ACC112 (cell line): ENCODE measurements around the gene TACO1.

Source experiments
- H2AFZ ChIP-seq: fragments of 200-600 bp; sonication (generic); one replicate; pipeline ENCODE4 v1.6.0; 2017; ENCODE audit warnings: antibody characterized with exemption, low read length; ENCODE audit not compliant: unreplicated experiment
- H3K27ac ChIP-seq: fragments of 200-600 bp; sonication (generic); 2 replicates; pipeline ENCODE4 v1.5.1; 2014; ENCODE audit warnings: low read depth, mild to moderate bottlenecking, antibody characterized with exemption, low read length, moderate library complexity
- H3K27me3 ChIP-seq: fragments of 200-600 bp; sonication (generic); 2 replicates; pipeline ENCODE4 v1.6.1; 2014; ENCODE audit warnings: mild to moderate bottlenecking, antibody characterized with exemption, low read length, moderate library complexity, mixed read lengths; ENCODE audit not compliant: insufficient read depth
- H3K36me3 ChIP-seq: fragments of 200-600 bp; sonication (generic); 2 replicates; pipeline ENCODE4 v1.6.1; 2016; ENCODE audit warnings: mild to moderate bottlenecking, antibody characterized with exemption, low read length, moderate library complexity, mixed read lengths; ENCODE audit not compliant: insufficient read depth
- H3K4me1 ChIP-seq: fragments of 200-600 bp; sonication (generic); one replicate; pipeline ENCODE4 v1.6.1; 2016; ENCODE audit warnings: low read length, mixed read lengths; ENCODE audit not compliant: insufficient read depth, unreplicated experiment, control insufficient read depth
- H3K4me3 ChIP-seq: fragments of 200-600 bp; sonication (generic); 2 replicates; pipeline ENCODE4 v1.5.1; 2014; ENCODE audit warnings: mild to moderate bottlenecking, low read depth, low read length
- H3K79me2 ChIP-seq: fragments of 200-600 bp; sonication (generic); one replicate; pipeline ENCODE4 v1.6.0; 2016; ENCODE audit warnings: low read length; ENCODE audit not compliant: control insufficient read depth, unreplicated experiment, insufficient read depth

Gene TACO1

GRCh38 chr17:63571632-63572310 is 28.9 kb upstream of the TACO1 start:
- H2AFZ ChIP-seq: no peak overlapping the region
- H3K27me3 ChIP-seq: no peaks in the 10 kb centered on the region
- peak overlapping the region; percentile 28; the same call in 1 of the 2 replicates for H3K27ac ChIP-seq
- H3K4me1 ChIP-seq: peaks cover 11% of the 10 kb centered on the region
- H3K79me2 ChIP-seq: peaks cover 63% of the 10 kb centered on the region
- H3K4me3 ChIP-seq: no peak overlapping the region
- no peaks in the 10 kb centered on the region for H3K36me3 ChIP-seq

GRCh38 chr17:63573634-63574033 is 27.1 kb upstream of the TACO1 start:
- Histone ChIP-seq H2AFZ (no peak overlapping the region), H3K27me3 (no peaks in the 10 kb centered on the region), H3K79me2 (peaks cover 62% of the 10 kb centered on the region), H3K4me3 (no peak overlapping the region), H3K4me1 (peaks cover 11% of the 10 kb centered on the region), H3K36me3 (no peaks in the 10 kb centered on the region), H3K27ac (no peak overlapping the region)

- no peak overlapping the region for H3K27ac ChIP-seq
- no peaks in the 10 kb centered on the region for H3K27me3 ChIP-seq
- H2AFZ ChIP-seq: no peak overlapping the region
- peaks cover 32% of the 10 kb centered on the region for H3K79me2 ChIP-seq
- no peak overlapping the region for H3K4me3 ChIP-seq
- no peaks in the 10 kb centered on the region for H3K4me1 ChIP-seq
- H3K36me3 ChIP-seq: no peaks in the 10 kb centered on the region
Observed at GRCh38 chr17:63578027-63578768, 22.5 kb upstream of the TACO1 start.

GRCh38 chr17:63578769-63579111 is 22.0 kb upstream of the TACO1 start:
- no peak overlapping the region for H3K27ac ChIP-seq
- H3K27me3 ChIP-seq: no peaks in the 10 kb centered on the region
- H3K36me3 ChIP-seq: peaks cover 3% of the 10 kb centered on the region; the same call in 1 of the 2 replicates
- no peaks in the 10 kb centered on the region for H3K4me1 ChIP-seq
- H2AFZ ChIP-seq: no peak overlapping the region
- no peak overlapping the region for H3K4me3 ChIP-seq
- peaks cover 29% of the 10 kb centered on the region for H3K79me2 ChIP-seq

- Histone ChIP-seq H3K27ac (no peak overlapping the region), H2AFZ (no peak overlapping the region), H3K27me3 (no peaks in the 10 kb centered on the region), H3K4me3 (no peak overlapping the region), H3K4me1 (no peaks in the 10 kb centered on the region), H3K79me2 (peaks cover 20% of the 10 kb centered on the region), H3K36me3 (peaks cover 3% of the 10 kb centered on the region; the same call in 1 of the 2 replicates)
Observed at GRCh38 chr17:63579633-63580032, 21.1 kb upstream of the TACO1 start.

- Histone ChIP-seq H3K4me1 (no peaks in the 10 kb centered on the region), H3K79me2 (no peaks in the 10 kb centered on the region), H3K27ac (no peak overlapping the region), H3K36me3 (peaks cover 32% of the 10 kb centered on the region), H2AFZ (no peak overlapping the region), H3K27me3 (no peaks in the 10 kb centered on the region), H3K4me3 (no peak overlapping the region)
Observed at GRCh38 chr17:63587770-63588169, 12.9 kb upstream of the TACO1 start.

GRCh38 chr17:63588797-63589196 is 11.9 kb upstream of the TACO1 start:
- Histone ChIP-seq H3K79me2 (no peaks in the 10 kb centered on the region), H3K4me3 (no peak overlapping the region), H3K4me1 (no peaks in the 10 kb centered on the region), H3K36me3 (peaks cover 28% of the 10 kb centered on the region), H2AFZ (no peak overlapping the region), H3K27me3 (no peaks in the 10 kb centered on the region), H3K27ac (no peak overlapping the region)

GRCh38 chr17:63589646-63590045 is 11.0 kb upstream of the TACO1 start:
- no peak overlapping the region for H3K27ac ChIP-seq
- no peak overlapping the region for H2AFZ ChIP-seq
- H3K4me3 ChIP-seq: no peak overlapping the region
- H3K27me3 ChIP-seq: no peaks in the 10 kb centered on the region
- peaks cover 28% of the 10 kb centered on the region for H3K36me3 ChIP-seq
- H3K79me2 ChIP-seq: no peaks in the 10 kb centered on the region
- no peaks in the 10 kb centered on the region for H3K4me1 ChIP-seq

GRCh38 chr17:63592797-63593196 is 7.9 kb upstream of the TACO1 start:
- H3K27ac ChIP-seq: no peak overlapping the region
- no peaks in the 10 kb centered on the region for H3K4me1 ChIP-seq
- no peak overlapping the region for H3K4me3 ChIP-seq
- peaks cover 22% of the 10 kb centered on the region for H3K36me3 ChIP-seq
- H2AFZ ChIP-seq: no peak overlapping the region
- H3K27me3 ChIP-seq: no peaks in the 10 kb centered on the region
- no peaks in the 10 kb centered on the region for H3K79me2 ChIP-seq

GRCh38 chr17:63595132-63595531 is 5.6 kb upstream of the TACO1 start:
- Histone ChIP-seq H3K4me3 (no peak overlapping the region), H2AFZ (no peak overlapping the region), H3K36me3 (peaks cover 5% of the 10 kb centered on the region)

More at GRCh38 chr17:63595132-63595531, 5.6 kb upstream of the TACO1 start:
- no peaks in the 10 kb centered on the region for H3K79me2 ChIP-seq
- no peak overlapping the region for H3K27ac ChIP-seq
- H3K27me3 ChIP-seq: no peaks in the 10 kb centered on the region
- H3K4me1 ChIP-seq: peaks cover 3% of the 10 kb centered on the region
